ENCODE results near the gene EMILIN2.

The EMILIN2 gene

DNA sequence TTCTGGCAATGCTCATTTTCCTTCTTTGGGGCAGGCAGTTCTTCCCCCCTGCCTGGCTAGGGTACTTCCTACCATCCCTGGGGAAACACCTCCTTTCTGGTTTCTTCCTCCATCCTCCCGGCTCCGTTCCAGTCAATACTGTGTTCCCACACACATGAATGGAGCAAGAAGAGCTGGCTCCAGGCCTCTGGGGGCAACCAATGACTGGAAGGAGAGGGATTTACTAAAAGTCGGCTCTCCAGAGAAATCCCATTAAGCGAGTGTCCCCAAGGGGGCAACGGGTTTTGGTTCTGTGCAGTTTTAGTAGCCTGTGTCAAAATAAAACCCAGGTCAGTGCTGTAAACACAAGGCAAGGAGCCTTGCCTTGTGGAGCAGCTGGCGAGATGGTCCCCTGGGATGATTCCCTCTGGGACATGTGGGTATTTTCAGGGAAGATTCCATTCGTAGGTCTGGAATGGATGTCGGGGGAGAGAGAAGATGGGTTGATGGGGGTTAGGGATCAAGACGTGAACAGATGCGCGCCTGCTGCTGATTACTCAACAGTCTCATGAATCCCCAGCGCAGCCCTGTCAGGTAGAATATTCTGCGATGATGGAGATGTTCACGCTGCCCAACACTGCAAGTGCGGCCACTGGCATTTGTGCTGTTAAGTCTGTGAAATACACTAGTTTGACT is 32.0 kb downstream of the EMILIN2 start:
- DNase-seq (ENCODE audit: low read depth in 2 of 2): no peak

DNA sequence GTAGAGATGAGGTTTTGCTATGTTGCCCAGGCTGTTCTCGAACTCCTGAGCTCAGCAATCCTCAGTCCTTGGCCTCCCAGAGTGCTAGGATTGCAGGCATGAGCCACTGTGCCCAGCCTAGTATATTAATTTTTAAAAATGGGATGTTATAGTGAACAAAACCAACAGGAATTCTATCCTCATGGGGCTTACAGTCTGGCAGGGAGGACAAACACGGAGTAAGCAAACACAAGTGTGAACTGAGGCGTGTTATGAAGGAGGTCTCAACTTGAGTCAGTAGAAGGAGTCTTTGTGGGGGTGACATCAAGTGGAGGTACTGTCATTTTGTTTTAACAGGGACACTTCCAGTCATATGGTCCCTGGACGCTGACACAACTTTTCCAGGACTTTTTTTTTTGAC is 33.1 kb downstream of the EMILIN2 start:
- DNase-seq (ENCODE audit: low read depth in 2 of 2): no peak

DNA sequence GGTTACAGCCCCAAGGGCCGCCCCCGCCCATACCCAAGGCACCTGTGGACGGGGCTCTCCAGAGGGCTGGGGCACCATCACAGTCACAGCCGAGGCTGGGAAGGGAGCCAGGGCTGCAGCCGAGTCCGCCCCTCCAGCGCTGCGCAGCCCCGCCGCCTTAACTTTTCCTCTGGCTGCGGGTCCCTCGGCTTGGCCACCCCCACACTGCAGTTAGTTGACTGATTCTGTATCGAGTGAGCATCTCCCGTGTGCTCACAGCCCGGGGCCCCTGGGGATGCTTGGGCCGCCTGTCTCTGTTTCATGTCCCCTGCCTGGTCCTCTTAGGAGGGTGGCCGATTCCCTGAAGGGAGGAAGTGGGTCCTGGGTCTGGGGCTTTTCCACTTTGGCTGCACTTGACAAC is 33.7 kb downstream of the EMILIN2 start:
- DNase-seq (ENCODE audit: low read depth in 2 of 2): no peak

DNA sequence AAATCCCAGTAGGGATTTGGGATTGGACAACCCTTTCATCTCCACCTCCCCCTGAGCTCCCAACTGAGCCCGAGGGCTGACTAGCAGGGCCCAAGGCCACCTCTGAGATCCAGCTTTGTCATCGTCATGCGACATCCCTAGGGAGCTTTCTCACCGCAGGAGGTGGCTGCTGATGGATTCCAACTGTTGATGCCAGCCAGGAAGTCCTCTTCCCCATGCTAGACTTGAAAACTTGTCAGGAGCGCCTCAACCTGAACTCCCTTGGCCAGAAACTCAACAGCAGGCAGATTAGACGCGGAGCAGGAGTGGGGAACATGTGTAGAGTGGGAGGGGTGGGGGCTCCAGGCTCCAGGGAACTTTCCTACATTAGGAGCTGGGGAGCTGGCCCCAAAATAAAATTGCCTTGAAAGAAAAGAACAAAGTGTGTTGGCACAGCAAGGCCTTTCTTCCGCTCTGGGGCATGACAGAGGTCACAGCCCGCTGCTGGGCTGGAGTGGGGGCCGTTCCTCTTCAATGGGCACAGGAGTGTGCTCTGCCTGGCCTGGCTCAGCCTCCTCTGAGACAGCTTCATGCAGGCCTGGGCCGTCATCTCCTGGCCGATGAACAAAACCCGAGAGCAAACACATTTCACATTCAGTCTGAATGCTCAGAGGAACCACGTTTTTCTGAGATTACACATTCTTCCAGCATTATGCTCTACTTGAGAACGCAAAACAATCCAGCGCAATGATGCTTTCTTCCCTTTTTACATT is 34.5 kb downstream of the EMILIN2 start:
- no peak for DNase-seq (ENCODE audit: low read depth in 2 of 2)

DNA sequence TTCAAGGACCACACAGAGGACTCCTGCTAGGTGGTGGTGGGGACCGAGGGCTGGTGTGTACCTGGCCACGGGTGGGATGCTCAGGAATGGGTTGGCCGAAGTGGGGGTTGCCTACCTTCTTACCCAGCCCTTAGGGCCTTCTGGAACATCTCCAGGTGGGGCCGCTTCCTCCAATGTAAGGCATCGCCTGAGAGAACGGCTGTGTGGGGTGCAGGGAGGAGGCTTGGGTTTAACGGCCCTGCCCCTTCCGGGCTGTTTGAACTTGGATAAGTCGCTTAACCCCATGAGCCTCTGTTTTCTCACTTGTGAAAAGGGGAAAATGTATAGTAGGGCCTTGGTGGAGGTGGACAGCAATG is 35.0 kb downstream of the EMILIN2 start:
- no peak for DNase-seq (ENCODE audit: low read depth in 2 of 2)

DNA sequence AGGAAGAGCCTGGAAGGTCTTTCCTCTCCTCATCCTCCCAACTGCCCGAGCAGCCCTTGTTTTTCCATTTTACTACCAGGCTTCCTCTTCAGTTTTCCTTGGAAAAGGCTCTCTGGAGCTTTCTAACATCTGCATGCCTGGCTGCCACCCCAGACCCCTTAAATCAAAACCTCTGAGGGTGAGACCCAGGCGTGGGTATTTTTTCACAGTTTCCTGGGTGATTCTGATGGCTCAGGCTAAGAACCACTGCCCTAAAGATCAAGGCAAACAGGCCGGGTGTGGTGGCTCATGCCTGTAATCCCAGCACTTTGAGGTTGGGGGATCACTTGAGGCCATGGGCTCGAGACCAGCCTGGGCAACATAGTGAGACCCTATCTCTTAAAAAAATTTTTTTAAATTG is 35.4 kb downstream of the EMILIN2 start:
- no peak for DNase-seq (ENCODE audit: low read depth in 2 of 2)

DNA sequence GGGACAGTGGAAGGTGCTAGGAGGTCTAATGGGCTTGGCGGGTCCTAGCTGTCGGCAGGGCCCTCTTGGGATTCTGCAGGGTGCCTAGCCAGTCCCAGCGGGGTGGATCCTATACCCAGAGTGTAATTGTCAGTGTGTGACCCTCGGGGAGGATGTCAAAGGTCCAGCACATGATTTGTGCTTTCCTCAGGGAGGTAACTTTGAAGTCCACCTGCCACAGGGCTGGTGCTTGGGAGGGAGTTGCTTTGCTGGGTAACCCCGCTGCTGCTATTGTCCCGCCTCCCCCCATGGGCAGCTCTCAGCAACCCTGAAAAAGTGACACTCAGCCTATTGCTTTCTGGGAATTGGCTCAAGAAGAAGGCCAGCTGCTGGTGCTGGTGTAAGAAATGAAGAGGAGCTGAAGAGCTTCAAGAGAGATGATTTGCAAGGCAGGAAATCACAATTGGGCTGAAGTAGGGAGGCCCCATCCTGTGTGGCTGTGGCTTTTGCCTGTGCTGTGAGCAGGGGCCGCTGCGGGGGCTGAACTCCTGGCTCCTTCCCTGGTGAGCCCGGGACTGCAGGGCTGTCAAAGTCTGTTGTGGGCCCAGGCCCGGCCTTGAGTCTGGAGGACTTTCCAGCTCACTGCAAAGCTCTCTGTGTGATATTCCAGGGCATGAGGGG is 36.4 kb downstream of the EMILIN2 start:
- no peak for DNase-seq (ENCODE audit: low read depth in 2 of 2)

DNA sequence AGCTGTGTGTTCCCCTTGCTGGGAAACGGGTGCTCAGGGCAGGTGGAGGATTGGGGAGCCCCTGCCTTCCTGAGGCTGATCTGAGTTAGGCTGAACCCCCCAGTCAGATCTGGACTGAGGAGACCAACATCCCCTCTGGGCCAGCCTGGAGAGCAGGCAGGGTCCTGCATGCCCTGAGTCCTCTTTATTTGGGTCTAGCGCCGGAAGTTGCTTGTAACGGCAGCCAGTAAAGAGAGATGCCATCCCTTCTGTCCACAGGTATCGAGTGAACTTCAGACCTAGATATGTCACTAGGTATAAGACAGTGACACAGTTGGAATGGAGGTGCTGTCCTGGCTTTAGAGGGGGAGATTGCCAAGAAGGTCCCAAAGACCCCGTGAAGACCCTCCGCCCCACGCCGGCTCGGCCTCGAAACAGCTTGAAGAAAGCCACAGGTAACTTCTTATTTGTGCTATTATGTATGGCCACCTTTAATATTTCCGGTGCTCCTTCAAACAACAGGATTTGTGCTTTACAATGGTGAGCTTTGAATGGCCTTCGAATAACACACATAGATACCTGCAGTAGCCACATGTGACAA is 38.0 kb downstream of the EMILIN2 start:
- DNase-seq (ENCODE audit: low read depth in 2 of 2): no peak

DNA sequence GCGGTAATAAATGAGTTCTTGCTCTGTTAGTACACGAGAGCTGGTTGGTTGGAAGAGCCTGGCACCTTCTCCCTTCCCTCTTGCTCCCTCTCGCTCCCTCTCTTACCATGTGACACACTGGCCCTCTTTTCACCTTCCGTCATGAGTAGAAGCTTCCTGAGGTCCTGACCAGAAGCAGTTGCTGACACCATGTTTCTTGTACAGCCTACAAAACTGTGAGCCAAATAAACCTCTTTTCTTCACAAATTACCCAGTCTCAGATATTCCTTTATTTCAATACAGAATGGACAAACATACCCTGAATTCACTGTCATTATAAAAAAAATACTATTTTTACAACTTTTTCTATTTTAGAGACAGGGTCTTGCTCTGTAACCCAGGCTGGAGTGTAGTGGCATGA is 40.7 kb downstream of the EMILIN2 start:
- DNase-seq (ENCODE audit: low read depth in 2 of 2): no peak

DNA sequence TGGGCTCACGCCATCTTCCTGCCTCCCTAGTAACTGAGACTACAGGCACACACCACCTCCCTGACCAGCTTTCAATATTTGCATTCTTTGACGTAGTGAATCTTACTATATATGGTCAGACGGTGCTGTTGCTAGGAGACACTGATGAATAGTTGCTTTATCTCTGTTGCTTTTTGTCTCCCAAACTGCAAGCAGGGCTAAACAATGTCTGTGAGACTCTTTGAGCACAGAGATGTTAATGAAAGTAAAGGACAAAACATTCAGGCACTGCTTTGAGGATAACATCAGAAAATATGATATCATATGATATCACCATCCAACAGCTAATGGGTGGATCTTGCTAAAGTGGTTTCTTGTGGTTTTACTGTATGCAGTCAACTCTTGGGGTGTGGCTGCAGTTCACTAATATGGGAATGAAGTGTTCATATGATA is 43.0 kb downstream of the EMILIN2 start:
- no peak for DNase-seq (ENCODE audit: low read depth in 2 of 2)

DNA sequence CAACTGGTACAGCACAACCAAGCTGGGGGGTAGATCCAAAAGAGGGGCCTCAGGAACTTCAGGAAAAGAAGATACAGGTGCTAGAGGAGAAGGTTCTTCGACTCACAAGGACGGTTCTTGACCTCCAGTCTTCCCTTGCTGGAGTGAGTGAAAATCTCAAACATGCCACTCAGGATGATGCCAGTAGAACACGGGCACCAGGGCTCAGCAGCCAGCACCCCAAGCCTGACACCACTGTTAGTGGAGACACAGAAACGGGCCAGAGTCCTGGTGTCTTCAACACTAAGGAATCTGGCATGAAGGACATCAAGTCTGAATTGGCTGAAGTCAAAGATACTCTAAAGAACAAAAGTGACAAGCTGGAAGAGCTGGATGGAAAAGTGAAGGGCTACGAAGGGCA is 43.8 kb downstream of the EMILIN2 start:
- DNase-seq (ENCODE audit: low read depth in 2 of 2): no peak

DNA sequence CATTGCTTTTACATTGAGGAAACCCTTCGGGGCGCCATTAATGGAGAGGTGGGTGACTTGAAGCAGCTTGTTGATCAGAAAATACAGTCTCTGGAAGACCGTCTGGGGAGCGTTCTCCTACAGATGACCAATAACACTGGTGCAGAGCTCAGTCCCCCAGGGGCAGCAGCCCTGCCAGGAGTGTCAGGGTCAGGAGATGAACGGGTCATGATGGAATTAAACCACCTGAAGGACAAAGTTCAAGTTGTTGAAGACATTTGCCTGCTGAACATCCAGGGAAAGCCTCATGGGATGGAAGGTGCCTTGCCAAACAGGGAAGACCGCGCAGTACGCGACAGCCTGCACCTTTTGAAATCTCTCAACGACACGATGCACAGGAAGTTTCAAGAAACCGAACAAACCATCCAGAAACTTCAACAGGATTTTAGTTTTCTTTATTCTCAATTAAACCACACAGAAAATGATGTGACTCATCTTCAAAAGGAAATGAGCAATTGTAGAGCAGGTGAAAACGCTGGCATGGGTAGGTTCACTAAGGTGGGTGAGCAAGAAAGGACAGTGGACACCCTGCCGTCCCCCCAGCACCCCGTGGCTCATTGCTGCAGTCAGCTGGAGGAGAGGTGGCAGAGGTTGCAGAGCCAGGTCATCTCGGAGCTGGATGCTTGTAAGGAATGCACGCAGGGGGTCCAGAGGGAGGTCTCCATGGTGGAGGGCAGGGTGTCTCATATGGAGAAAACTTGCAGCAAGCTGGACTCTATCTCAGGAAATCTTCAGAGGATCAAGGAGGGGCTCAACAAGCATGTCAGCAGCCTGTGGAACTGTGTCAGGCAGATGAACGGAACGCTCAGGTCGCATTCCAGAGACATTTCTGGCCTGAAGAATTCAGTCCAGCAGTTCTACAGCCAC is 45.0 kb downstream of the EMILIN2 start:
- DNase-seq (ENCODE audit: low read depth in 2 of 2): no peak

DNA sequence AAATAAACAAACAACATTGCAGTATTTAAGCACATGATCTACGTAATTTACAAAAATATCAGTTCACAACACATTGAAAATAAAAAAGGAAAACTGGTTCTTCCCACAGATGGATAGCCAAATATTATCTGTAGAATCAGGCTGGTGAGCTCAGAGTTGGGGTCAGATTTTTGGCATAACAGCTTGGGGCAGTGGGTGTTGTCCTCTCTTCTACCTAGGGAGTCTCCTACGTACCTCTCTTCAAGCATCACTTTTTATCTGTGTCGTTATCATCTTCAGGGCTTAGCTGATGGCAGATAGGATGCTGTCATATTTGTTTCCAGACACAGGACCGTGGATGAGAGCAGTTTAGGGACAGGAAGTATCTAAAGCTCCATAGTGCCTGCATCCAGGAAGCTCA is 46.2 kb downstream of the EMILIN2 start:
- DNase-seq (ENCODE audit: low read depth in 2 of 2): no peak

DNA sequence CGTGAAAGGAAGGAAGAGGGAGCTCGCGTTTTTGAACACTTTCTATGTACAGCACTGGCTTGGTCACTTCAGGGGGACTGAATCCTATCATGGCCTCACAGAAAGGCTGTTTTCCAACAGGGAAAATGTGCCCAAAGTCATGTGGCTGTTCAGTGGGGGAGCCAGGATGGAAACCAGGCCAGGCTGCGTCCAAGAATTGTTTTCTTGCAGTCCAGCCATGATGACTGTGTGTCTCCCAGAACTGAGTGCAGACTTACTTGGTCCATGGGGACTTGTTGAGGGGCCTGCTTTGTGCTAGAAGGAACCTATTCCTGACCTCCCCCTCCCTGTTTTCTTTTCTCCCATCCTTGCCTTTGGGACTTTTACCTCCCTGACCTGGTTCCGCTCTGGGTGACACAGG is 46.9 kb downstream of the EMILIN2 start:
- no peak for DNase-seq (ENCODE audit: low read depth in 2 of 2)

DNA sequence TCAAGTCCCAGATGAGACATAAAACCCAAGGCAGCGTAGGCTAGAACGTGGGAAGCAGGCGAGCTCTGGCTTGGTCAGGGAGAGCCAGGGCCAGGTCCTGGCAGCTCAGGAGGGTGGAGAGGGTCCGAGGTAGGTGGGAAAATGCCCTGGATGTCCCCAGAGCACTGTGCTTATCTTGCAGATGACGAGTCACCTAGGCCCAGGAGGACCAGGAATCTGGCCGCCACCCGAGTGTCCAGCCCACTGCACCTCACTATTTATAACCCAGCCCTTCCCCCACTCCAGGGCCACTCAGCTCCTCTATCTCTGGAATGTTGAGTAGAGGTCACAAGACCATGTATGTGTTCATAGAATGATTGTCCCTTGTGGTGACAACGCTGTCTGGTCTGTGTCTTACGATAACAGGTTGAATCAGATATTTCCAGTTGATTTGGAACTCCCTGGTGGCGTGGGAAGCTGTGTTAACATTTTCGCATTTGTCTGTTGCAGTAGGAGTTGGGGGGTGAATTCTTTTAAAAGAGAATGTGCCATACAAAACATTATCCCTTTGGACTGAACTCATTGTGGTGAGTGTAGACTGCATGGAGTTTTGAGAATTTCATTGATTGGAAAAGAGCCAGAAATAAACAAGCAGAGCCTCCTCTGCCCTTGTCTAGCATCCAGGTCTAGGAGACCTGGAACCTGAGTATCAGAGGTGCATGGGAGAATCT is 47.5 kb downstream of the EMILIN2 start:
- no peak for DNase-seq (ENCODE audit: low read depth in 2 of 2)

DNA sequence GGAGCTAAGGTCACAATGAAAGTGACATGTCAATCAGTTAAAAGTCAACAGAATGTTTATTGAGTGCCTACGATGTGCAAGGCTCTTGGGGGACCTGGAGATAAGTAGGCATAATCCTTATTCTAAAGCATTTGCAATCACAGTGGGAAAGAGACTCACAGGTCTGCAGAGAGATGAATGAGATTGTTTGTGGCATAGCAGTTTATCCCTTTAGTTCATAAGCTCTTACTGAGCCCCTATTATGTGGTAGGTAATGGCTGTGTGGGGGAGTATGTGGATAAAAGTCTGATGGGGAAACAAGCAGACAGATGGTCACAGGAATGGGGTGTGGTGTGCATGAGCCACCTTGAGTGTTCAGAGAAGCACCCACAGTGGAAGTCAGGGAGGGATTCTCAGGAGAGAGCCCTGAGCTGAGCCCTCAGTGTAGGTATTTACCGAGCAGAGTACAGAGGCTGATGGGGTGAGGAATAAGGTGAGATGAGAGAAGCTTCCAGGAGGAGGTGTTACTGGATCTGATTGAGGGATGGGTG is 48.1 kb downstream of the EMILIN2 start:
- no peak for DNase-seq (ENCODE audit: low read depth in 2 of 2)

DNA sequence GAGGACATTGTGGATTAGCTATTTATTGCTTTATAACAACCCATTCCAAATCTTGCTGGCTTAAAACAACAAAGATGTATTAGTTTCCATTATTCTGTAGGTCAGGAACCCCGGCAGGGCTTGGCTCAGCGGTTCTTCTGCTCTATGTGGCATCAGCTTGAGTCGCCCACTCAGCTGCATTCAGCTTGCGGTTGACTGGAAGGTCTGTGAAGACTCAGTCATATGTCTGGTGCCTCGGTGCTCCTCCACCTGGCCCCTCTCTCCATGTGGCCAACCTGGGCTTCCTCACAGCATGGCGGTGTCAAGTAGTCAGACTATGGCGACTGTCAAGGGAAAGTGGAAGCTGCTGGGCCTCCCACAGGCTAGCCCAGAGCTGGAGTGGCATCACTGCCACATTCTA is 48.6 kb downstream of the EMILIN2 start:
- no peak for DNase-seq (ENCODE audit: low read depth in 2 of 2)

DNA sequence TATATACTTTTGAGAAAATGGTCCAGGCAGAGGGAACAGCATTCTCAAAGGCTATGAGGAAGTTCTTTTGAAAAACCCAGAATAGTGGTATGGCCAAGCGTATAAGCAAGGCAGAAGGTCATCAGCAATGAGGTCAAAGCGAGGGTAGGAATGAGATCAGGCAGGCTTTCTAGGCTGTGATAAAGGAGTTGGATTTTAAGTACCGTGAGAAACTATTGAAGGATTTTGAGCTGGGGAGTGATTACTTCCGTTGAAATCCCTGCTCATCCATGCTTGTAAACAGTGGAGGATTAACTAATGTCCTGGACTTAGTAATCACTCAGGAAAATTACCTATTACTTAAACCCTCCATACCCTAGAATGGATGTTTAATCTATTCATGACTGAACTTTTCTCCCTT is 50.2 kb downstream of the EMILIN2 start:
- DNase-seq (ENCODE audit: low read depth in 2 of 2): no peak

DNA sequence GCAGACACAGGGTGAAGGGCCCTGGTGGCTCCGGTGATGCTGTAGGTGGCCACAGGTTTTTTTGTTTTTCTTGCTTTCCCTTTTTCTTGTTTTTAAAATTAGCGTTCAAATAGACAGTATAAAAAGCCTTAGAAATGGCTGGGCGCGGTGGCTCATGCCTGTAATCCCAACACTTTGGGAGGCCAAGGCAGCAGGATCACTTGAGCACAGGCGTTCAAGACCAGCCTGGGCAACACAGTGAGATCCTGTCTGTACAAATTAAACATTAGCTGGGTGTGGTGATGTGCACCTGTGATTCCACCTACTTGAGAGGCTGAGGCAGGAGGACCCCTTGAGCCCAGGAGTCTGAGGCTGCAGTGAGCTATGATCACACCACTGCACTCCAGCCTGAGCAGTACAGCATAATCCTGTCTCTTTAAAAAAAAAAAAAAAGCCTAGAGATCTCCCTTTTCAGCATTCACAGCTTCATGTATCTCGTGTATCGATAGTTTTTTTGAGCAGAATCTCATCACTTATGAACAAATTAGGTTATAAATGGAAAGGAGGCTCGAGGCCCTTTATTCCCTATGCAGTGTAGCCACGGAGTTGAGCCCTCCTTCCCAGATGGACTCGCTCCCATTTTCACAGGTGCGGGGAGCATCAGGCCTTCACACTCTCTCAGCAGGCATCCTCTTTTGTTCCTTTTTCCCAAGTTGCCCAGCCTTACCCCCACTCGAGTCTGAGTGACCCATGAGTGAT is 50.8 kb downstream of the EMILIN2 start:
- no peak for DNase-seq (ENCODE audit: low read depth in 2 of 2)

DNA sequence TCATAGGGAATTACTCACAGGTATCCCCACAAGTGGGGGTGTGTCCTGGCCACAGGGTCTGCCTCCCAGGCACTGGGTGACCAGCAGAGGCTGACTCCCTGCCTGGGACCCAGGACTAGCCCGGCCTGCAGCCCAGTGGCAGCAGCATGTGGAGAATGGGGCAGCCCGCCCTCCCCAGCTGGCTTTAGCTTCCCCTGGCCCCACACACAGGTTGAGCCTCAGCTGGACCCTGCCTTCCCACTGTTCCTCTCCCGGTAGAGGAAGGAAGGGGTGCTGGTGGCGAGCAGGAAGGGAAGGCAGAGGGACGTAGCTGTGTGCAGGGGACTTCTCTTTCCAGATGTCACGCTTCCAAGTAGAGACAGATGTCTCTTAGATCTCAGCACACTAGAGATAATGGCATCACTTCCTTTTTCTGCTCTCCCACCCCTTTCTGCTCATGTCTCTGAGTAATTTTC is 51.4 kb downstream of the EMILIN2 start:
- no peak for DNase-seq (ENCODE audit: low read depth in 2 of 2)

Data from stimulated activated CD8-positive, alpha-beta memory T cell treated with anti-CD3 and anti-CD28 coated beads, Interleukin-2, amount 100 ng/mL, for 1 hour (primary cell).